ENCODE measurements around the gene CADM1.

Gene CADM1

DNA sequence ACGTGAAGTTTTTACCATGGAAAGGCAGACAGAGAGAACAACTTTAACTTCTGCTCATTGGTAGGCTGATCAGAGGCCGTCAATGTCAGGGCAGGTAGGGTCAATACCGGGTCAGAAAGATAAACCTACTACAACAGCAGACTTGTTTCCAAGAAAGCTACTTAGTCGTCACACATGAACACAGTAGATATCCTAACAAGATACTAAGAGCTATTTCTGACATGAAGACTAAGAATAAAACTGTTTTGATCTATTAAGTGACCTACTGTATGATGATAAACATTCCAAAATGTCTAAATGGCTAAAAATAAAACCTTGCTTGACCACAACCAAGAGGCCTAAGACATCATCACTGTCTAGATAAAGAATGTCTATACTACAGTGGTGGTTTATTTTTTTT, 231.3 kb downstream of the CADM1 start:
- DNase-seq: no peak

DNA sequence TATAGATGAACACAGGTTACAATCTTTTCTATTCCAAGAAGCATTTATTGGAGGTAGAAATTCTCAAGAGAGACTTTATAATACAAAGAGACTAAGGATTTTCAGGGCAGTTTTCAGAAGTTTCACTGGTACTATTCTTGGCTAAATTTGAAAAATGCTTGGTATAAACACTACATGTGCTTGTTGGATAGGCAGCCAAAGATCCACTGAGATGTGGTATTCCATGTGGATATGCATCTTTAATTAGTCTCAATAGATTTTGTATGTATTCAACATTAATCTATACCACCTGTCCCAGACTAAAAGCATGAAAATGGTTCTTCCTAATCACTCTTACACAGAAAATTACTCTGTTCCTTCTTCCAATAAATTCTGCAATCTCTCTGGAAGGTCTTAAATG, 232.6 kb downstream of the CADM1 start:
- no peak for DNase-seq

DNA sequence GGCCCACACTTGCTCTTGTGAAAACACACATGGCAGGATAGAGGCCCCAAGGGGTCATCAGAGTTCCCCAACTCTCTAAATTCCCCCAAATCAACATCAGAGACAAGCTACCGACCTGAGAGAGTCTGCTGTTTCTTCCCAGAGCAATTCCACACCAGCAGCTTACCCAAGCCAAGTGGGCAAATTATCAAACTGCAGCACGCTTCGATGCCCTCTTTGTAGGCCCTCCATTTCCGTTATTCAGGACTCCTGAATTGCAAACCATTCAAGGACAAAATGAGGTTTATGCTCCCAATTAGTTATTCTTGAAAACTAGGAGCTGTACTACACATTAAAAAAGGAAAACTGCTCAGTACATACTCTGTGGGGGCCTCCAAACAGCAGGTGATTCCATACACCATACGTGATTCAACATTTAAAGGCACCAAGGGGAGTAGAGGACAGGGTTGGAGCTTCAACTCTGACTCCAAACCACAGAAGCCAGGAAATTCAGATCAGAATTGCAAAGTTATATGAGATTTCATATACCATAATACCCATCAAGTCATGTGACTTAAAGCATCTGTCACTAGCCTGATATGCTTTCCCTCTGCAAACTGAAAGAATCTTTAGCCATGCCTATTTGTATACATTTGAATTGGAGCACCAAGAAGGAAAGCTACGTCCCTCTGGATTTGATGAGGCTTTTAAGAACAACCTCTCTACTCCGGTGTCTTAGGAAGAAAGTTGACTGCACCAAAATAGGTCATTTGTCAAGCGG, 234.8 kb downstream of the CADM1 start:
- DNase-seq: no peak

DNA sequence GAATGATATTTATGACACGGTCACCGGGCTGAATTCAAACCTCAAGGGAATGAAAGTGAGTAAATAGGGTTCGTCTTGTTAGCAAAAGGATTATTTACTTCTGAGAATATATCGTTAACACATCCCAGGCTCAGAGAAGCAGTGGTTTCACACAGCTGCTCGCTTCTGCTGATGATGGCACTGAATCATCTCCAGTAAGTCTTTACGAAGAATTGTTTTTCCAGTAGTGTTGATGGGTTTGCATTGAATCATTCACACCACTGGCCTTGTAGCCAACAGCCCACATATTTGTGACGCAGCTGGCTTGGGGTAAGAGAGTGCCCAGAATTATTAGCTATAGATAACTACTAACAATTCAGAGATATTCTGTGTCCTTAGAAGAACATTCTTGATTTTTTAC, 236.3 kb downstream of the CADM1 start:
- DNase-seq: no peak

DNA sequence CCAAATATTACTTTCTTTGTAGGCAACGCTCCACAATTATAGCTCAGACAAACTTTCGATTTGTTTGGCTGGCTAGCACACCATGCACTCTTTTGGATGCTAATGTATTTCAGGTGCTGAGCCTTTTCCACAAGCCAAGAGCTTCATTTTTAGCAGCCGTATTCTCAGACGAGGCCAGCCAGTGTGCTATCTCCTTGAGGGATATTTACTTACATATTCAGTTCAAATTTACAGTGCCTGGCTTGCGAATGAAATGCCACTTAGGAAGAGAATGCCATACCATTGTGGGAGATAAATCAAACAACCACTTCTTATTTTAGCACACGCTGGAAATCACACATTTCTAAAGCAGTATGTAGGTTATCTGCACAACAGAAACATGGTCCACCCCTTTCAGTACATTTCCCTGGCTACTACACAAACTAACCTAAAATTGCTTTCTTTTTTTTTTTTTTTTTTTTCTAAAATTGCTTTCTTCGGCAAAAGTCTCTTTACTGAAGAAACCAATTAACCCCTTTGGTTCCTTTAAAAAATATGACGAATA, 236.9 kb downstream of the CADM1 start:
- DNase-seq: no peak

DNA sequence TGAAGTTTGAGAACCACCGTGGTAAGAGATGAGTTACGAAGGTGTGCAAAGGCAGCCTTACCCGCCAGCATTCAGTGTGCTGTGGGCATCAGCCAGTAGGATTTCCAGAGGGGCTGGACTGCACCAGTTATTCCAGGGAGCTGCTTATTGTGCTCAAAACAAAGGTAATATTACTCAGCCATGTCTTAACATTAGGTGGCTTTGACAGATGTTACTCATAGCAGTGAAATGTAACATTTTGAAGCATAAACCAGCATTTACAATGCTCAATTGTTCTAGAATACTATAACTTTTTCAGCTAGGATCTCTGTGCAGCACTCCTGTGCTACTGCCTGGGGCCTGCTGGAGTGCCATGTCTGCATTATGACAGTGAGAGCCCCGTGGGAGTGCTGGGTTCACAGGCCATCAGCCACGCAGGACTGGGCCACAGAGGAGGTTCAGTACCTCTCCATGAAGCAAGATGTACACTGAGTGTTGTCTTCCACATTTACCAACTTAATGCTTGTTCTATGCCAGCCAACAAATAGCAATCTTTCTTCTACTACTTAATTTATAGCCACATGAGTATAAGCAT, 238.1 kb downstream of the CADM1 start:
- DNase-seq: no peak

DNA sequence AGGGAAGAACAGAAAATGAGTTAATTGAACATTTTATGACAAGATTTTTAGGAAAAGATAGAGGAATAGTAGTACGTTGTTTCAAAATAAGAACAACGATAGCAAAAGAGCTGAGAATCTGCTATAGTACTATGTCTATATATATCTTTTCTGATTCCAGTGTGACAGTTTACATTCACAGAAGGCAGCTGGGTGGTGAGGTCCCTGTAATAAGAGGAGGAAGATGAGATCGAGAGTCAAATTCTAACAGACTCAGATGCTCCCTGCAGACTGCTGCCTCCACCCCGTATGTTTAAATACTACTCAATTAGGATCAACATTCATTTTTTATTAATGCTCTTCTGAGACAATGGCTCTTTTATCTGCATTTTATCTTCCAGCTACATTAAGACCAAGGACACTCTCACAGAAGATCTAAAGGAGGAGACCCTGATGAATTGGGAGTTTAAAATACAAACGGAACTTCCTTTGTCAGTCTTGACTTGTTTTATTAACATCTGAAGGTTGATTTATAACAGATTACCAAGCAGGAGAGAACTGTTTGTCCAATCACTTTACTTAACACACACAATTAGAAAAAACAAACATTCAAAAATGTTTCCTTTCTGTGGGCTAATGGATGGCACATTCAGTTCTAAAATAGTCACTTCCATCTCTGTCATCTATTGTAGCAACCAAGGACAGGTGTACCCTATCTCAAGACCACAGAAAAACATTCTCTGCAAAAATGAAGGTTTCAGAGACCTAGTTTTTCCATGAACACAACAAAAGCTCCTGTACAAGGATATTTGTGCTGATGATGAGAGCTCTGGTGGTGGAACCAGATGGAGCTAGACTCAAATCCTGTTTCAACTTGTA, 240.2 kb downstream of the CADM1 start:
- no peak for DNase-seq

DNA sequence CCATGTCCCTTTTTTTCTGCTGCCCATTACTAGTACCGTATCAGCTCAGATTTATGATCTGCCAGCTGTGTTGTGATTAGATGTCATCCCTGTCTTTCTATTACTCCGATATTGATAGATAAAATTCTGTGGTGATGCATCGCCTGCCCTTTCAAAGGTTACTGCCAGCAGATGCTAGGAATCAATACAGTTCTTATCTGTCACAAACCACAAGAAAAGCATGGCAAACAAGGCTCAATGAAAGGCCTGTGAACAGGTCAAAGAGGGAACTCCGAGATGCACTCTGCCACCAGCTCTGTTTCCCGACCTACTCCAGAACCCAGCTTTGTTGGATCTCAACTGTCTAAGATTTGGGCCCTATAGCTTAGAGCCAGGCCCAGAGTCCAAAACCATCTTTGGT, 246.0 kb downstream of the CADM1 start:
- no peak for DNase-seq

DNA sequence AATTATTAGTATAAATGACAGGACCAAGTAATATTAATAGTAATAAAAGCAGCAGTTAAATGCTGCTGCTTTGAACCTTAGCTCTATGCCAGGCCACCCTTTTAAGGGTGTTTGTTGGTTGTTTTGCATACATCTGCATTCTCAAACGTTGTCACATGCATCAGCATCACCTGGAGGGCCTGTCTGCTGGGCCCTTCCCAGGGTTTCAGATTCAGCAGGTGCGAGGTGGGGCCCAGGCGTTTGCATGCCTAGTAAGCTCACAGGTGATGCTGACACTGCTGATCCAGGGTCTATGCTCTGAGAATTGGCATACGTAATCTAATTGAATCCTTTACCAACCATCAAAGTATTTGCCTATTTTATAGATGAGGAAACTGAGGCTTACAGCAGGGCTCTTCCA, 246.5 kb downstream of the CADM1 start:
- no peak for DNase-seq

DNA sequence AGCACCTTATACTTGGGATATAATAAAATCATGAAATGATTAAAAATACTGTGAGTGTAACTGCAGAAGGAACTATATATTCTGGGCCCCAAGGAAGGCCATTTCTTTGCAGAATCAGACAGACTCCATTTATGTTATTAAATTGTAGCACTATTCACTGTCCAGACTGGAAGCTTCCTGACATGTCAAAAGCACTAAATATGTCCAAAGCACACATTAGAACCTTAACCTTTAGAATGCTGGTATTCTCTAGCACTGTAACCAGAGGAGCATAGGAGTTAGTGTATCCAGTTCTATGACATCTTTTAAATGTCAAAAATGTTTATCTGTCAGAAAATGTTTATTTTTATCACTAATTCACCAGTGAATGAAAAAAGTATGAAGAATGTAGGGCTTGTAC, 246.9 kb downstream of the CADM1 start:
- no peak for DNase-seq

DNA sequence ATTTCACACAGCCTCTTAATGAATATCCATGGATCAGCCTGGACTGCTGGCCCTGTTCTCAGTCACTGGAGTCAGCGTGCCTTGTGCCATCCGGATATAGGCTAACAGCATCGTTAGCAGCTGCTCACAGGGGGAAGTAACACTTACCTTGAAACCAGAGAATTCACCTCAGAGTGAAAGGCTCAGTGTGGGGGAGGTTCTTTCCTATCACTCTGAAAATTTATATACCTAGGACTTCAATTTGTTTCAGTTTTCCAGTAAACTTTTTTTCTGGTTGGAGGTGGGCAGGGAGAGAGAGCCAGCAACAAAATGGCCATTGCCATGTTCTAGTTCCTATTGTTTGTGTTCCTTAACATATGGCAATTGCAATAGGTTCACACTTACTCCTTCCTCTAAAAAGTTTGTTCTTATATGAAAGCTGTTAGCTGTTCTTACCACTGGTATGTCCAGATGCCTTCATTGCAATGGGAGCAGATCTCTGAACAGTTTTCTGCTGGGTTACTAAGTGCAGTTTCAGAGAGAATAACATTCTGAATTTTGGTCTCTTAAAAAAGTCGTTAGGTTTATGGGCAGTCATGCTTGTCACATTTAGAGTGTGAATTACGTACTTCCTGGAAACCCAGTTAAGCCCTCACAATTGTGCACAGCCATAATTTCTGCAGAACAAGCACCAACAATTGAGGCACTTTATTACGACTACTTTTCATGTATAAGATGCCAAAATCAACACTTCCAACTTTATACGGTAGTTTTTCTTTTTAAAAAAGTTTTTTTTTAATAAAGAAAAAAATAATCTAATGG, 247.6 kb downstream of the CADM1 start:
- DNase-seq: no peak

DNA sequence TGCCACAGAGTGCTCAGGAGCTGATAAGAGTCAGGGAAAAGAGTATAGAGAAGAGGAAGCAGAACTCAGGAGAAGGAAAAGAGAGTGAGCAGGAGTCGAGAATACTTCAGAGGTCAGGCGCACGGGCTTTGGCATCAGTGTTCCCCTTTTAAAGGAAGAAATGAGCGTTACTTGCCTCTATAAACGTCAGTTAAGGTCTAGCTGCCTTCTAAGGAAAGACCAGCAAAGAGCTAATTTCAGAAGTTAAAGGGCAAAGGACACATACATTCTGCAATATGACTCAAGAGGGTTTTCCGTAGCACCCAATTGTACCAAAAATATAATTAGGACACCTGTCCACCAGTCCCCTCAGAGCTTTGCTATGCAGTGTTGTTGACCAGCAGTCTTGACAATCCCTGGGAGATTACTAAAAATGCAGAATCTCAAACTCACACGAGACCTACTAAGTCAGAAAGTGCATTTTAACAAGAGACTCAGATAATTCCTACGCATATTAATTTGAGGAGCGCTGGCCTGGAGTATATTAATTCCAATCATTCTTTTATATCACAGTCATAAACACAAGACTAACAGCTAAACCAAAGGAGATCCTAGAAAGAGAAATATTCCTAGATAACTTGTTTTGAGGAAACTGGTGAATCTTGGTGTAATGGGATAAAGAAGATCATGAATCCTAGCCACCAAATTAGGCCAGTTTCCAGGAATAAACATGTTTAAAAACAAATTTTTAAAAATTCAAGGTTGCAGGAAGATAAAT, 249.0 kb downstream of the CADM1 start:
- DNase-seq: no peak

DNA sequence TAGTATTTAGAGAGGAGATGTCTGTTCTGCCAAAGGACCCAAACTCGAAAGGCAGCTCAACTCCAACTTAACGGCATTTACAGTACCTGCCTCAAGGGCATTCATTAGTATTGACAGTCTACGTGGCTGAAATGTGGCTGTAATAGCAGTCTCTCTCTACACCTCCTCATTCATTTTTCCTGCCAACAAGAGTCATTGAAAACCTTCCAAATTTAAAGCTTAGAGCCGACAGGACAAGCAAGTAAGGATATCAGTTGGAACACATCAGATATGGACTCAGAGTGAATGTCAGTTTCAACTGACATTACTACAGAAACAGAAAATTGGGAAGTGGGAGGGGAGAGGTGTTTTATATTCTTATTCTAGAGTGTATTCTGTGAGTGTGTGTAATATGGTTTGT, 253.1 kb downstream of the CADM1 start:
- no peak for DNase-seq

DNA sequence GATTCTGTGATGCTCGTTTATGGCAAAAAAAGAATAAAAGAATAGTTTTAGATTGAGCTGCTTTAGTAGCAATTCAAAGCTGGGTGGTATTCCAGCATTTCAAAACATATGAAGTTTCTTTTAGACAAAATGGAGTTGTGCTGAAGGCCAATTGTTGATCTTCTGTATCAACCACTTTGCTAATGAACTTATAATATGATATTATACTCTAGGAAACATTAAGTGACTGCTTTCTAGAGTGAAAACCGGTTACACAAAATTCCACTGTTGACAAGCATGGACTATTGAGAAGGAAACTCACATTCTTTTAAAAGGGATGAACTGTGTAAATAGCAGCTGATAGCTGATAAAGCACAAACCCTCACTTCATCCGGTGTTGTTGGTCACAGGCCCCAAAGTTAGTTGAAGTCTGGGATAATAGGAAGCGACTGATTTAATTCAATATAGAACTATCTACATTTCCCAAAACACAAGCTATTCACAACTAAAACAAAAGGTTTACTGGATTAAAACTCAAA, 255.1 kb downstream of the CADM1 start:
- no peak for DNase-seq

DNA sequence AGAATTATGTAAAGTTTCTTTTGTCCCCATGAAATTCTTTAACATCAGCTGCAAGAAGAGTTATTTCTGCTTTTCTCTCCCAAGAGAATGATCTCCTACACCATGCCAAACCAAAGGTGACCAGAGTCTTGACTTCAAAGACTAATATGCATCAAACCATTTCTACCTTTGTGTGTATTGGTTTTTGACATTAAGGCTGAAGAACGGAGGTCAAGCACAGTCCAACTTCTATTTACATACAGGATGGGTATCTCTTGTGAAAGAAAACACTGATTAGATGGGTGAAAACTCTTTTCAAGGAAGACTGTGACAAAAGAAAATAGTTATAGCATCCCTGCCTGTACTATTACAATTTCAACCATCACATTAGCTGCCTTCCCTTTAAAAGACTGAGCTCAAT, 256.3 kb downstream of the CADM1 start:
- DNase-seq: no peak

DNA sequence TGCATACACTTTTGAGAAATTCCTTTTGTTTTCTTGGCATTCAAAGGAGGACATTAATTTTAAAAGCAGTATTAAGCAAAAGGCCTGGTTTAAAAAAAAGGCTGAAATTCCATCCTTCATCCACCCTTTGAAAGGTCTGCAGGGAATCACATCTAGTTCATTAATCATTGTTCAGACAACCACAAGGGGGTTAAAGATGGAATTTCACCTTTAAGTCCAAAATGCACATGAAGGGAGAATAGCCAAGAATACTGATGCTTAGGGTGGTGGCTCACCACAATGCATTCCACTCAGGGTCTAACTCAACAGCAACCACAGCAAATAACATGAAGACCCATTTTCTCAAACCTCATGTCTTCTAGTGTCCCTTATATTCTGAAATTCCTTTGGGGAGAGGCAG, 256.9 kb downstream of the CADM1 start:
- DNase-seq: no peak

DNA sequence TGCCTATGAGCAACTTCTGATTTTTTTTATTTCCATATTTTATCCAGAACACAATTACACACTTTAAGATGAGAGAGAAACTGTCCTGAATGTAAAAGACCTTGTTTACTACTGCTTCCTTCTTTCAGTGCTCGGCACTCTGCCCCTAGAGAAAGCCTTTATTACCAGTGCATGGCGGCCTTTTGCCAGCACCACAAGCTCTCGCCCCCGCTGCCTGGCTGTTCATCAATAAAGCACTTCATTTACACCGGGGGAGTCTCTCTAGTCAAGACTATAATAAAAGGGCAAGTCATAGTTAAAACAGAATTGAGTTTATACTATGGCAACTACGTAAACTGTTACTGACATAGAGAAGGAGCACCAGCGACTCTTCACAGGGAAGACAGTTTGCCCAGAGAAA, 259.5 kb downstream of the CADM1 start:
- no peak for DNase-seq

DNA sequence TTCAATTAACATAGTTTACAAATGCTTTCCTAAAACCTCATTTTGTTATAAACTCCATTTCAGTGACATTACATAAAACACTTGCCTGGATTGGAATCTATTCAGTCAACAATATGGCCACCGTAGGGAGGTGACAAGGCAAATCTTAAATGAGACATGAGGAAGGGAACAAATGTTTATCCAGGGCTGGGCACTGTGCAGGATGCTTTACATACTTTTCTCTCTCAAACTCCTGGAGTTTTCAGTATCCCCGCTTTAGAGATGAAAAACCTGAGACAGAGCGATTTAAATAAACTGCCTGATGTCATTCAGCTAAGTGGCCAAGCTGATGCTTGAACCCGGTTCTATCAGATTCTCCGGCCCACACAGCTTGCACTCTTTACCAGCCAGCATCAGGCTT, 259.9 kb downstream of the CADM1 start:
- no peak for DNase-seq

DNA sequence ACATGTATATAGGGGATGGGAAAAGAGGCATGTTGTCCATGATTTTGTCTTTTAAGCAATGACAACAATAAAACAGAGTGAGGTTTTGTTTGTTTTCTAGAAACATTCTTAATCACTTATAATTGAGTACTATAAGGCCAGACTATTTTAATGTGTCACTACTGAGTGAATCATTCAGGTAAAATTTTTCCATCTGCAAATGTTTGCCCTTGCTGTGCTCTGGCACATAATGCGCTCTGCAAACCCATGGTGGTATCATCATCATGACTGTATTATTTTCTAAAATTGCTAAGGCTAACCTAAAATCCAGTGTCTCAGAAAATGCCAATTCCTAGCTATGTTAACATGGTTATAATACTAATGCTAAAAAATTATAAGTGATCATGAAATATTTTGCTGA, 261.2 kb downstream of the CADM1 start:
- no peak for DNase-seq

DNA sequence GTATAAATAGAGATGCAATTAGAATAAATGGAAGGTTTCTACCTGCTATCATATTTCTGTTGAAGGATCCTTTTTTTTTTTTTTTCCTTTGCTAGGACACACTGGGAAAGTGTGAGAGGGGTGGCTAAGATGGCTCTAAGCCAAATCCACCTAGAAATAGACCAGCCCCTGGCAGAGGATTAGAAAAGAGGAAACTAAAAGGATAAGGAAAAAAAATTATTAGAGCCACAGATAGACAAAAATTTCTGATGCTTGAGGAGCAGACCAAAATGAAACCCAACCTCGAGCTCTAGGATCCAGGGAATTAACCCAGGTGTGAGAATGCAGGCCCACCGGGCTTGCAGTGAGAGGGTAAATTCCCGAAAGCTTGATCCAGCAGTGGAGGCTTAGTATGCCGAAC, 262.3 kb downstream of the CADM1 start:
- DNase-seq: no peak

DNA sequence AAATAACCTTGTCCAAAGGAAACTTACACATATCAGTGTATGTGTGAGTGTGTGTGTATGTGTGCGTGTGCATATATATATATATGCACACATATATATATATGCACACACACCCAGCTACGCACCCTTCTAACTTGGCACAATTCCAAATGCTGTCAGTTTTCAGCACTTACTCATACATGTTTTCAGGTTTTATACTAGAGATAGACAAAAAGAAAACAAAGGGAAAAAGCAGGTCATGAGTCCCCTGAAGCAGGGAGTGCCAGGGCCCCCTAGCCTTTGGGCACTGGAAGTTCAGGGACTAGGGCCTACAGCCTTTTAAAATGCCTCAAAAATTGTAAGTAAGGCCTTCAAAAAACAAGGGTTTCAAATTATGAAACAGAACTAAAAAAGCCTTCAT, 265.4 kb downstream of the CADM1 start:
- no peak for DNase-seq

DNA sequence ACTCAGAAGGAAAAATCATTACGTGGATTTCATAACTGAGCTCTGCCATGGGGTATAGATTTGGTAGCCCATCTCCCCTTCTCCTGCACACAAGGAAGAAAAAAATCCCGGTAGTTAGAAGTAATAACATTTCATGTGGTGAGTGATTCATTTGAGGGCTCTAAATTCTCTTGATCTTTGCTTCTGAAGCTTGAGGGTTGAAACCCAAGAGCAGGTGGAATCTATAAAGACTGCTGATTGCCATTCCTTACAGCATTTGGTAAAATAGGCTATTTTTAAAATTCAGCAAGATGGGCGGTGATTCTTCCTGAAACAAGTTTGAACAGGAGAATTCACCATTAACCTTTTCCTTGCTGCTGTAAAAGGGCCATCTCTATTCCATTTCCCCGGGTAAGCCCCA, 266.1 kb downstream of the CADM1 start:
- DNase-seq: no peak

Data from right forelimb (tissue), 1 donor.